Stimulated activated CD4-positive, alpha-beta T cell treated with anti-CD3 and anti-CD28 coated beads, Interleukin-12 subunit alpha, Interleukin-12 subunit beta, amount 100 ng/mL, for 24 hours (primary cell): ENCODE measurements around the gene PHLDA2.
A peak's percentile ranks its signal among the peaks of the same experiment; 100 is the strongest.

Experiments used
- DNase-seq, 2 experiments: peaks; one replicate each; pipeline ENCODE4 v3.0.0-alpha.2; 2020; ENCODE audit warnings: low read depth in 2 of 2

Gene PHLDA2

DNA sequence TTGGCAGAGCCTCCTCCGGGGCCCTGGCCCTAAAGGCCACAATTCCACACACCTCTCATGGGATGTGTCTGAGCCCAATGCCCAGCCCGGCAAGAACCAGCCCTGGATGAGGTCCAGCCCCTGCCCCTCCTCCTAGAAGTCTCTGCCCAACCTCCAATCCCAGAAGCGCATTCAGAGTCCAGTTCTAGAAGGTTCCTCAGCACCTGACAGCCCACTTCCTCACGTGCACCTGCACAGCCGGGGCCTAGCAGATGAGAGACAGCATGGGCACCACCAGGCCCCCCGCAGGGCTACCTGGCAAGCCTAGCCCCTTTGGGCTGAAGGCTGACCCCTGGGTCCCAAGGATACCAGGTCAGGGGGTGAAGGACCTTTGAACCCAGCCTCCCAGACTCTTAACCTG lies 32.2 kb downstream of the PHLDA2 start:
- DNase-seq: no peak

DNA sequence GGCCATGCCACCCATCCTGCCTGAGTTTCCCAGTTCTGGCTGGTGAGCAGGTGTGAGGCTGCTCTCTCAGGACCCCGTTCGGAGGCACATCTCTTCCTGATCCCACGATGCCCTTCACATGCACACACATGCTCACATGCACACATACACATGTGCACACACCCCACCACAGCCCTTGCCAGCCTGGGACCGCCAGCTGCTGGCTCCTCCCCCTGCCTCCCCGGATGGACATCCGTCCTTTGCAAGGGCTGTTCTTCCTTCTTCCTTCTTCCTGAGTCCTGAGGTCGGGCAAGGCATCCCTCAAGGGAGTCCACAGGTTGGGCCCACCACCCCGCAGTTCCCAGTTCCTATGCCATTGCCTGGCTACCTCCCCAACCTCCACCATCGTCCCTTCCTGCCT lies 33.2 kb downstream of the PHLDA2 start:
- DNase-seq: no peak

DNA sequence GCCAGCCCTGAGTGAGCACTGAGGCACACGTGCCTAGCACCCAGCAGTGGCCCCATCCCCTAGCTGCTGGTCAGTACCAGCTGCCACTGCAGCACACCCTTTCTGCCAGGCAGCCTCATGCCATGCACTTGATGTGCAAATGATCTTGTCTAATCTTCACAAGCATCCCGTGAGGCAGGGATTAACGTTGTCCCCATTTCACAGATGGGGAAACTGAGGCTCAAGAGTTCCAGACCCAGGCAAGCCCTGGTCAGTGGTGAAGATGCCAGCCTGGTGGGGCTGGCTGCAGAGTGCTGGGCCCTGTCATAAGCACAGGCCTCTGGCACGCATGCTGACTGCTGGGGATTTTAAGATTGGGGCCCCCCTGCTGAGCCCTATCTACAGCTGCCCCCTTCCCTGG lies 35.3 kb downstream of the PHLDA2 start:
- no peak for DNase-seq

DNA sequence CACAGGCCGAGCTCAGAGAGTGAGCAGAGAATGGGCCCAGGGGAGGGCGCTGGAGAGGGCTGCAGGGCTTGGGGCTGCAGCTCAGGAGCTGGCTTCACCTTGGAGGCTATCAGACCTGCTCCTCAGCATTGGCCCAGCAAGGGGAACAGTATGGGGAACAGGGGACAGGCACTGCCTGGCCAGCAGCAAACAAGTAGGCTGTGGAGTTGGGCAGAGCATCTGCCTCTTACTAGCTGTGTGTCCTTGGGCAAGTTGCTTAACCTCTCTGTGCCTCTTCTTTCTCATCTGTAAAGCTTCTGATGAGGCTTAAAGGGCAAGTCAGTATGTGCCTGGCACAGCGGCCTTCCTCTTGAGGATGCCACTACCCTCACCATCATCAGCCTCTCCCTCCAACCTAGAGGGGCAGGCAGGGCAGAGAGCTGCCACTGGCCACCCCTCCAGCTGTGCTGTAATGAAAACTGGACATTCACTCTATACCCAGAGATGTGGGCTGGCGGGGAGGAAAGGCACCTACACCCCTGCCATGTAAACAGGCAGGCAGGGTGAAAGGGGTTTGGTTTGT lies 36.2 kb downstream of the PHLDA2 start:
- no peak for DNase-seq

DNA sequence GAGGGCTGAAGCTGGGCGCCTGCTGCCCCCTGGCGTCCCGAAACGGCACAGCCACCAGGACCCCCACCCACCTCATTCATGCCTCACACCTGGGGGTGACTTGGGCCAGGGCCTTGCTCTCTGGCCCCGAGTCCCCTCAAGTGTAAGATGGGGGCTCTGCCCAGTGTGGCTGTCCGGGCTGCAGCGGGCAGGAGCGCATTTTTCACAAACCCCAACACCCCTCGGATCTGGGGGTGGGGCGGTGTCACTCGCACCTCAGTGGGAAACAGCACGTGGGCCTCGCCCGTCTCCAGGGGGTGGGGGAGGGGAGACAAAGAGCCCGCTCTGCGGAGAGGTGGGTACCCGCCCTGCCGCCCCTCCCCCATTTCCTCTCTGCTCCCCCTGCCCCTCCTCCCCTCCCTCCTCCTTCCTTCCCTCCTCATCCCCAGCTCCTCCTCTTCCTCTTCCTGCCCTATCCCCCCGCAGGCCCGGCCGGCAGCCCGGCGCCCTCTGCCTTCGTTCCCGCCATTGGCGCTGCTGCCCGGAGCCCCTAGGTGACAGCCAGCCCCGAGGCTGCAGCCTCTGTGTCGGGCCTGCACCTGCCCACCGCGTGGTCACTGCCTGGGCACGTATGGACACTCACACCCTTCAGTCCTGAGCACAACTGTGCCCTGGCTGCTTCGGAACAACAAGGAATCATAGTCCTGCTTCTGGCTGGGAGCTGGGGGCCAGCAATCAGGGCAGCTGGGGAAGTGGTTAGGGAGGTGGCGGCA lies 36.8 kb downstream of the PHLDA2 start:
- DNase-seq: peak; percentile 44 to 64

DNA sequence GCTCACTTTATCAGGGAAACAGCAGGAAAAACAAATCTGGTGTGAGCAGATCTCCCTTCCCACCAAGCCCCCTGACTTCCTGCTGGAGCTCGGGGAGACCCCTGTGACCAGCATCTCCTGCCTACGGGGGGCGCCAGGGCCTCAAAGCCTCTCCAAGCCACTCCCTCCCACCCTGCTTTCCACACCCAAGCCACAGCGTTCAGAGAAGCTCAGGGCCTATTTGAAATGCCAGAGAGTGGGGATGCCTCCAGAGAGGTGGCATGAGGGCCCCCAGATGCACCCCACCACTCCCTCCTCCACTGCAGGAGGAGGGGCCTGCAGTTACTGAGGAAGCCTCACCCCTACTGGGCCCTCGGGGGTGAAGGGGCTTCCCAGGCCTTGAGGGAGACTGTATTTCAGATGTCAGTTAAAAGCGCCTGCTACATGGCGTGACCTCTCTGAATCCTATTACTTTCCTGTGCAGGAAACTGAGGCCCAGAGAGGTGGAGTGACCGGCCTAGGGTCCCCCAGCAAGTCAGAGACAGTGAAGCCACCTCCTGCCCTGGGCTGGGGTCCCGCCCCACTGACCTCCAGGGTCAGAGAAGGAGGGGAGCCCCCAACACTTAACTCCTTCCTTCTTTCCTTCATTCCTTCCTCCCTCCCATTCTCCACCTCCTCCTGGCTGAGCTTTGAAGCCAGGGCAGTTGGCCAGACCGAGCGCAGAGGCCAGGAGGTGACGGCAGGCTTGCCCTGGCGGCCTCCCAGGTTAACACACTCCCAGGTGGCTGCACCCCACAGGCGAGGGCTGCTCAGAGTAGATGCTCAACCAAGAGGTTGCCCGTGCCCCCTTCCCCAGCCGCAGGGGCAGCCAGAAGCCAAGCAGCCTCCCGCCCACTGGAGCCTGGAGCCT lies 37.6 kb downstream of the PHLDA2 start:
- no peak for DNase-seq

DNA sequence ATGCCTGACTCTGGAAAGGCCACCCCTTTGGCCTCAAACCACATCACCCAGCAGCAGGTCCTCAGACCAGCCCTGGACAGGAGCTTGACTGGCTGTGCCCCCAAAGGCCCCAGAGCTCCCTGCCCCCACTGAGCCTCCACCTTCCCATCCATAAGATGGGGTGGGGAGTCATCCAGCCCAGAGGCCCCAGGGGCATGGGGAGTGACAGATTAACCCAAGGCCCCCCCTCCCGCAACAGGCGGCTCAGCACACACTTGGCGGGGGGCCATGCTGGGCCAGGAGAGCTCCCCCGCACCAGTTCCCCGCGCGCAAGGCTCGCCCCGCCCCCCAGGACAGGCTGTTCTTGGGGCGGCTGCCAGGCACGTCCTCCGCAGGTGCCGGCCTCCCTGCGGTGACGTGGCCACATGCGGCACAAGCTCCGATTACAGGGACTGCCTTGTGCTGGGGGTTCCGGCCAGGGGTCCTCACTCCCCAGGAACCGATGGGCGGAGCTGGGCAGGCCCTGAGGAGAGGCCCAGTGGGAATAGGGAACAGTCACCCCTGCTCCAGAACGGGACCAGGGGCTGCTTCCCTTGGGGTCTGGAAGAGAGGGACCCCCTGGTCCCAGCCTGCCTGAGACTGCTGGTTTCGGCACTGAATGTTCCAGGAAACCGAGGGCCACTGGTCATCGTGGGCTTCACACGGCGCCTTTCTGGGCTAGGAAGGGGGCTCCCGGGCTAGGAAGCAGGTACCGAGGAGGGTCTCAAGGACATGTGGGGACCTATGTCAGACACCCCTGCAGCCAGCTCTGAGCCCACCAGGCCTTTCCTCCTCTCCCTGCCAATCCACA lies 38.5 kb downstream of the PHLDA2 start:
- DNase-seq: no peak

DNA sequence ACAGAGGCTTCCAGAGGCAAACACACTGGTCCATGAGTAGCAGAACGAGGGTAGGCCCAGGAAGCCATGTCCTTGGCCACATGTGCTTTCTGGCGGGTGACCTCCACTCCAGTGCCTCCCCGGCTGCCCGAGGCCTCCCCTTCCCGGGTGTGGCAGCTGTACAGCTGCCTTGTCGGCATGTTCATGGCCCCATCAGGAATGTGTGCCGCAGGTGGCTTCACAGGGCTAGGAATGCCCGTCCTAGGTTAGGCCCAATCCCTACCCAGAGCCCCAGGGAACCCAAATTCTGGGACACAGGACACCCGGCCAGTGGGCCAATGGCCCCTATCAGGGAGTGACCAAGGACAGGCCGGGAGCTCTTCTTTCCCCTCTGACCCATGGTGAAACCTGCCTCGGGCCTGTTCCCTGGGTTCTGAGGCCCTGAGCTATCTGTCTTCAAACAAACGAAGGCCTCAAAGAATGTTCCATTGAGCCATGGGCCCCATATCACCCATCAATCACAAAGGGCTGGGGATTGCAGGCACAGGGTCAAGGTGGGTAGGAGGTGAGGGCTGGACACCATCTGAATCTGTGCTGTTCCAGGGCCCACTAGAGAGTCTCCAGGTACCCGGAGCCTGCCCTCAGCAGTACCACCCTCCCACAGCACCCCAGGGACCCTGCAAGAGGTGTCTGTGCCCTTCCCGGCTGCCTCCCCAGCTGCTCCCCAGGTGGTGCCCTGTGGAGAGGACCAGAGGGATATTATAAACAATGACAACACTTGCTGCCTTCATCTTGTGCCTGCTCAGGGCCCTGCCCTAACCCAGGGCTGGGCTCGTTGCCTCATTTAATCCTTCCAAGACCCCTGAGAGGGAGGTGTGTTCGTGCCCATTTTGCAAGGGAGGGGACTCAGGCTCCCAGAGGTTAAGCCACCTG lies 39.6 kb downstream of the PHLDA2 start:
- no peak for DNase-seq

DNA sequence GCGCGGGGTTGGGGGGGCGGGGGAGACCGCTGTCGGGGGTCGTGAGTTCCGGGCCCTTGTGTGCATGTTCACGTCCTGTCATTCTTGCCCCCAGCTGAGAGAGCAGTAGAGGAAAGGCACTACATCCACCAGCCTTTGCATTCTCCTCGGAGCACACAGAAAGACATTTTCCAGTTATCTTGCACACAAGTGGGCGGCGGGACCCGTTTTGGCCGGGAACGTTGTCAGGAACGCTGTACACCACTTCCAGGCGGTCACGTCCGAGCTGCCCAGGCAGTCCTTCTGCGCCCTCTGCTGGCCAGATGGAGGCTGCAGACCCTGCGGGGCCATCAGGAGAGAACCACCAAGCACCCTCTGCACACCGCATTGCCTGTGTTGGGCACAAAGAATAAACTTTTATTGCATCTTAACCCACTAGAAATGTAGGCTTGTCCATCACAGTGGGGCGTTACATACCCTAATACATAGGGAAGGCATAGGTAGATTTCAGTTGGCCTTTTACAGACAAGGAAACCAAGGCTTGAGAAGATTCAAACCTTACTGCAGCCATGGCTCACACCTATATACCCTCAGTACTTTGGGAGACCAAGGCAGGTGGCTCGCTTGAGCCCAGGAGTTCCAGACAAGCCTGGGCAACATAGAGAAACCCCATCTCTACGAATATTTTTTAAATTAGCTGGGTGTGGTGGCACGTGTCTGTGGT lies 40.8 kb downstream of the PHLDA2 start:
- DNase-seq: peak; percentile 67 to 86

DNA sequence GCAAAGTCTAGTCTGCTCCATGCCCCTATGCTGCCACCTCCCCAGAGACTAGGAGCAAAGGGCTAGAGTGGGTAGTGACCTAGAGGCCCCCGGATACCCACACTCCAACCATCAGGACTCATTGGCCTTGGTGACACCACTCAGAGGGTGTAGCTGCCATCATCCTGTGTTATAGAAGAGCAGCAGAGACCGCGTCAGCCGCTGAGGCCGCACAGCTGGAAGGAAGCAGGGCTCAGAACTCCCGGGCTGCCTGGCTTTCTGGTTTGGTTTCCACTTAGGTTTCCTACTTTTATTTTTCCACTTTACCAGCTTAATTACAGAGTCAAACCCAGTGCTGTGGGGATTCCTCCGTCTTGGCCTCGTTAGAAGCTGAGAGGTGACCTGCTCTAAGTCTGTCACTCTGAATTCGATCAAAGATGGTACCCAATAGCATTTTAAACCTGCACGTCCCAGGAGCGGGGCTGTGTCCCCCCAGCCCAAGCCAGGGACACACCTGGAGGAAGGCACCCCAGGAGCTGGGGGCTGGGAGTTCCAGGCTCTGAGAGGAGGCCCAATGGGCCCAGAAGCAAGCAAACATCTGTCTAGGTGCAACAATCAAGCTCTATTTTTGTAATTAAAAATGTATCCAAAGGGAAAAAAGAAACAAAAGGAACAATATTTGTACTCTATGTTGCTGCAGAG lies 41.6 kb downstream of the PHLDA2 start:
- DNase-seq: no peak

DNA sequence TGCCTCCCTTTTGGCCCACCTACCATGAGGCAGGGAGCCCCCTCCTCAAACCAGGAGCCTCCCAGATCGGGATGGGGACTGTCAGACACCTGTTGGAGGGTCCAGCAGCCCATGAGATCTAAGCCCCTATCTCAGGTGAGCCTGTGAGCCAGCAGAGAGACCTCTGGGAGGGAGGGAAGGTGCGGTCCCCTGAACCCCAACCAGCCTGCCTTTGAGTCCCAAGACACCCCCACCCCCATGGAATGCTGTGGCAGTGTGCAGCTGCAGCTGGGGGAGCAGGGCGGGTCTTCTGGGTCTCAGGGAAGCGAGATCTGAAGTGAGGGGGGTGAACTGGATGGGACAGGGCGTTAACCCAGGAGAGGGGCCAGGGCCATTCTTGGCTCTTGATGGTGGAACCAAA lies 42.3 kb downstream of the PHLDA2 start:
- no peak for DNase-seq

DNA sequence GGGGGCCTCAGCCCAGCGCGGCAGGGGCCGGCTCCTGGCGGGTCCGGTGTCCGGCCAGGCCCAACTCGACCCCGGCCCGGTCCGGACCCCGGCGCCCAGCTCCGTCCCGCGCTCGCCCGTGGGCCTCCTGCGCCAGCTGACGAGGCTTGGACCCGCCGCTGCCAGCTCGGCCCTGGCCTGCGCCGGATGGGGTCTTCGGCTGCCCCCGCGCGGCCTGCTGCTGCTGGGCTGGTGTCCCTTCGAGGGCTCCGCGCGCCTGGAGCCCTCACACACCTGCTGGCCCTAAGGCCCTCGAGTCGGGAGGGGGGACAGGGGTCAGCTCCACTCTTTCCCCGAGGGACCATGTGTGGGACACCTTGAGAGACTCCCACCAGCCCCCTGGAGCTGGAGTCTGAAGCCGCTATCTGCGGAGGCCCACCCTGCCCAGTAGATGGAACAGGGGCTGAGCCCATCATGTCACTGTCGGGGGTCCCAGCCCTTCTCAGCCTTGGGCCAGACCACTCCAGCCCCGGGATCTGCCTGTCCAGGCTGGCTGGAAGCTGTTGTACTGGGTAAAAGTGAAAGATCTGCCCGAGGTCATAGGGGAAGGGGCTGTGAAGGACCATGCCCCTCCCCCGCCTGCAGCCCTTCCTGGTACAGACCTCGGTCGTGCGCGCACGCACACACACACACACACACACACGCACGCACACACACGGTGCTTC lies 42.9 kb downstream of the PHLDA2 start:
- DNase-seq: no peak

DNA sequence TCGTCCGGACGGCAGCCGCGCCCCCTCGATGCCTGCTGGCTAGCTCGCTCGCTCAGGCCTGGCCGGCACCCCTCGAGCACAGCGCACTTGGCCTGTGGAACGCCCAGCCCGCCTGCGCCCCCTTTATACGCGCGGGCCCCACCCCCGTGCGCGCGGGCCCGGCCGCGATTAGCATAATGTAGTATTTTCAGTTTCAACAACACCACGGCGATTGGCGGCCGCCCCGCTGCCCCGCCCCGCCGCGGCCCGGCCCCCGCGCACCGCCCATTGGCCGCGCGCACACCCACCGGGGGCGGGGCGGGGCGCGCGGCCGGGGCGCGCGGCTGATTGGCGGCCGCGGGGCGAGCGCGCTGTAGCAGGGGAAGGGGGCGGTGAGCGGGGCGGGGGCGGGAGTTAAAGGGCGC lies 43.5 kb downstream of the PHLDA2 start, which contains the start of gene CDKN1C:
Gene CDKN1C (minus strand): TSS at position 98 of the 404 bp plus-strand sequence. CDS start 319 bp downstream, outside the sequence.
- DNase-seq: peak; percentile 58 to 63

DNA sequence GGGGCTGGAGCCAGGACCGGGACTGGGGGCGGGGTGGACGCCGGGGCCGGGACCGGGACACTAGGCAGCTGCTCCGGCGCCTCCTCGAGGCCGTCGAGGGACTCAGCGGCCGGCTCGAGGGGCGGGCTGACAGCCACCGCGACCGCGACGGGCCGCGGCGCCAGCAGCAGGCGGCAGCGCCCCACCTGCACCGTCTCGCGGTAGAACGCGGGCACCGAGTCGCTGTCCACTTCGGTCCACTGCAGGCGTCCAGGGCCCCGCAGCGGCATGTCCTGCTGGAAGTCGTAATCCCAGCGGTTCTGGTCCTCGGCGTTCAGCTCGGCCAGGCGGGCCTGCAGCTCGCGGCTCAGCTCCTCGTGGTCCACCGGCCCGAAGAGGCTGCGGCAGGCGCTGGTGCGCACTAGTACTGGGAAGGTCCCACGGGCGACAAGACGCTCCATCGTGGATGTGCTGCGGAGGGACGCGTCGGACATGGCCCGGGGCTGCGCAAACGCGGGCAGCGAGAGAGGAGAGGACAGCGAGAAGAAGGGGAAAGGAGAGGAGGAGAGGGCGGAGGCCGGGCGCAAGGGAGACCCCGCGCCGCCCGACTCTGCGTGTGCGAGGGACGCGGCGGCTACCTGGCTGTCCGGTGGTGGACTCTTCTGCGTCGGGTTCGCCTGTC lies 44.1 kb downstream of the PHLDA2 start:
- no peak for DNase-seq

DNA sequence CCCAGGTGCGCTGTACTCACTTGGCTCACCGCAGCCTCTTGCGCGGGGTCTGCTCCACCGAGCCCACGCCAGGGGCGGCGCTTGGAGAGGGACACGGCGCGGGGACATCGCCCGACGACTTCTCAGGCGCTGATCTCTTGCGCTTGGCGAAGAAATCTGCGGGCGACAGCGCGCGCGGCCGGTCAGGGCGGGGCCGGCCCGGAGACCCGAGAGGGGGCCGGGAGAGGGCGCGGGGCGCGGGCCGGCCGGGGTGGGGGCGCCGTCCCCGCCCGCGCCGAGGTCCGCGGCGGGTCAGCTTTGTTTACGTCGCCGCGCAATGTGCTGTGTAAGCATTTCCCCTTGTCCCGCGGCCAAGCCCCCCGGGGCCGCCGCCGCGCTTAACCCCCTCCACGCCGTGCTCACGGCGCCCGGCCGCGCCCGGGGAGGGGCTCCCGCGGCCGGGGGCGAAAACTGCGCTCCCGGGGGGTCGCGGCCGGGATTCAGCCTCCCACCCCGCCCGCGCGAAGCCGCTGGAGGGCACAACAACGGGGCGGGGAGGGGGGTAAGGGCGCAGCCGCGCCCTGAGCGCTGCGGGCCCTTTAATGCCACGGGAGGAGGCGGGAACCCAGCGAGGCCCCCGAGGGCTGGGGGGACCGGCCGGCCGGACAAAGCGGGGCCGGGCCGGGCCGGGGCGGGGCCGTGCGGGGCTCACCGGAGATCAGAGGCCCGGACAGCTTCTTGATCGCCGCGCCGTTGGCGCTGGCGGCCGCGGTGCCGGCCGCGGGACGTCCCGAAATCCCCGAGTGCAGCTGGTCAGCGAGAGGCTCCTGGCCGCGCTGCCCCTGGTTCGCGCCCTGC lies 45.0 kb downstream of the PHLDA2 start:
- no peak for DNase-seq

DNA sequence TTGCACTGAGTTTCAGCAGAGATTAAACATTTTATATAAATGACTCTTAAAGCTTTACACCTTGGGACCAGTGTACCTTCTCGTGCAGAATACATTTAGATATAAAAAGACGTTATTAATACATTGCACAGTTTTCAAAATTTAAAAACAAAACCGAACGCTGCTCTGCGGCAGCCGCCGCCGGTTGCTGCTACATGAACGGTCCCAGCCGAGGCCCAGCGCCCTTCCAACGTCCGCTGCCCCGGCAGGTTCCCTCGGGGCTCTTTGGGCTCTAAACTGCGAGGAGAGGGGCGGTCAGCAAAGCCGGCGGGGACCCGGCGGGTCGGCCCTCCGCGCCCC lies 45.6 kb downstream of the PHLDA2 start:
- no peak for DNase-seq

DNA sequence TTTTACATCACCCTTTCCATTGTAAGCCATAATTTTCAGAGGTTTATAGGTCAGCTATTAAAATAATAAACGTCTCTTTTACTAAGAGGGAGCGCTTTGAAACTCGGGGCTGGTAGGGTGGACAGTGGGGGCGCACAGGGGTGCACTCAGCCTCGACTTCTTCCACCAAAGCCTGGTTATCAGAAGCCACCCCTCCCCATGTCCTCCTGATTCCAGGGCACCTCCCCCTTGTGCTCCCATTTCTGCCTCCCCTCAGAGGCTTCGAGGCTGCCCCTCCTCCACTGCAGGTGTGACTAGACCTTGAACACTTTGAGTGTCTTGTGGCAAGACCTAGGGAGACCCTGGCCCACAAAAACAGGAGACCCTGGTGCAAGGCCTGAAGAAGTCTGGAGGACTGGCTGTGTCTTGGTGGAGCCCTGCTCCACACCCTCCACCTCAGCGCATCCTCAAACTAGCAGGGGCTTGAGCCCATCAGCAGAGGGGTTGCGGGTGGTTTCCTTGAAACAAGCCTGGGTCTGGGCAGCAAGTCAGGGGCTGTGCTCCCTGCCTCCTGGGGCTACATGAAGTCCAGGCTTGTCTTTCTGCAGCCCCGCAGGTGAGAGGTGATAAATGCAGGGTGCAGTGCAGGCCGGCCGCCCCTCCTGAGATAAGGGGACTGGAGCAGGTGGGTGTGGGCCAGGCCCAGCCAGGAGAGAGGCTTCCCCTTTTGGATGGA lies 46.7 kb downstream of the PHLDA2 start:
- DNase-seq: no peak
